ENCODE results near the gene NUCB2.

GRCh38 chr11:17353821-17354600 lies 77.5 kb downstream of the NUCB2 start:
- TF ChIP-seq YY1 (IDR thresholded peaks at IDR 0.05; ENCODE audit: low read depth, low read length) (no peak), POLR2A (IDR thresholded peaks at IDR 0.05; ENCODE audit: control extremely low read depth in 1 of 2, low read depth in 2 of 2, low read length in 2 of 2) (no peak), GABPA (IDR thresholded peaks at IDR 0.05; ENCODE audit: borderline replicate concordance, insufficient read depth, low read length) (no peak), CTCF (IDR thresholded peaks at IDR 0.05; ENCODE audit: control extremely low read depth in 1 of 3, insufficient read depth in 1 of 3, low read depth in 1 of 3, low read length in 3 of 3) (no peak), TAF7 (optimal IDR thresholded peaks at IDR 0.05; ENCODE audit: borderline replicate concordance, low read depth, low read length) (no peak)

Data from H1 (cell line).